Panc1 (cell line): ENCODE measurements around the gene LUC7L. TPM values are rescaled to one million over a fixed set of nuclear protein-coding genes. Genes with fewer than 3 reads are reported as not detected.

Source experiments
- ATAC-seq: fragments of 200-7000 bp; cut with Tn5 transposase; 2 replicates; pipeline ENCODE4 v1.9.1; 2020; ENCODE audit warnings: mild to moderate bottlenecking, moderate library complexity
- BruUV-seq: library from RNA; stranded (reverse); fragments of 400-500 nt; replicated peaks from 2 replicates; lab custom pipeline; 2021; lab: Mats Ljungman, UMichigan
- CTCF ChIA-PET: fragments of 300-600 bp; sonication (Branson Sonifier 250); formaldehyde crosslinking; loops from one replicate; lab custom pipeline; 2022; ENCODE audit warnings: antibody characterized with exemption; lab: Charles Lee
- POLR2A ChIA-PET: fragments of 300-600 bp; sonication (Branson Sonifier 250); formaldehyde crosslinking; loops from one replicate; lab custom pipeline; 2022; ENCODE audit warnings: antibody characterized with exemption; lab: Charles Lee
- DNase-seq: peaks from one replicate; pipeline ENCODE4 v3.0.0-alpha.2; 2010; ENCODE audit warnings: low read depth, low spot score
- H3K27ac ChIP-seq: 2 replicates; pipeline ENCODE4 v1.5.1; 2011; ENCODE audit warnings: mild to moderate bottlenecking, low read length, inconsistent platforms
- H3K27me3 ChIP-seq: fragments of 200-500 bp; sonication (Bioruptor generic); 2 replicates; pipeline ENCODE4 v1.6.0; 2014; ENCODE audit warnings: low read length, inconsistent platforms; ENCODE audit not compliant: control insufficient read depth, insufficient read depth
- H3K36me3 ChIP-seq: fragments of 200-500 bp; sonication (Bioruptor generic); 2 replicates; pipeline ENCODE4 v1.5.1; 2014; ENCODE audit warnings: inconsistent platforms, mild to moderate bottlenecking, low read length, moderate library complexity; ENCODE audit not compliant: control insufficient read depth, insufficient read depth
- H3K4me1 ChIP-seq: 2 replicates; pipeline ENCODE4 v1.5.1; 2011; ENCODE audit warnings: inconsistent platforms, mild to moderate bottlenecking, low read length, moderate library complexity; ENCODE audit not compliant: control insufficient read depth, insufficient read depth
- H3K4me3 ChIP-seq, 2 experiments: 2 replicates each; pipeline ENCODE4 v1.5.1; 2011 to 2012; ENCODE audit warnings: low read depth in 2 of 2, low read length in 2 of 2, mild to moderate bottlenecking in 2 of 2, inconsistent platforms in 1 of 2, moderate library complexity in 1 of 2
- H3K9me3 ChIP-seq: fragments of 200-500 bp; sonication (Bioruptor generic); 2 replicates; pipeline ENCODE4 v1.5.1; 2014; ENCODE audit warnings: low read depth, mild to moderate bottlenecking, inconsistent platforms, low read length, moderate library complexity; ENCODE audit not compliant: control insufficient read depth, insufficient read depth
- POLR2AphosphoS5 ChIP-seq: IDR thresholded peaks from 2 replicates; pipeline ENCODE4 v1.6.1; 2012; ENCODE audit warnings: mild to moderate bottlenecking, low read depth, low read length, moderate library complexity
- SIN3A ChIP-seq: IDR thresholded peaks from 2 replicates; pipeline ENCODE4 v1.6.1; 2012; ENCODE audit warnings: low read depth, mild to moderate bottlenecking, low read length, moderate library complexity, borderline replicate concordance; ENCODE audit not compliant: insufficient read depth
- TCF7L2 ChIP-seq: IDR thresholded peaks from 2 replicates; pipeline ENCODE4 v1.6.1; 2011; ENCODE audit warnings: mild to moderate bottlenecking, low read depth, low read length, inconsistent platforms
- in situ Hi-C: cut with HindIII; loops from 2 replicates; pipeline ENCODE4 v1.10.0; 2016; ENCODE audit warnings: low sequenced_read_pairs, low pct_unique_long_range_greater_than_20kb
- intact Hi-C: fragments of 100-400 bp; cut with micrococcal nuclease; formaldehyde crosslinking; loops from one replicate; pipeline ENCODE4 v1.10.0; 2022; ENCODE audit not compliant: unreplicated experiment
- total RNA-seq: library from RNA; stranded (reverse); gene quantifications from one replicate; pipeline ENCODE4 v1.2.1, GENCODE V29; 2021; ENCODE audit not compliant: unreplicated experiment
- TF ChIP-seq, protein P1 (sequence below): fragments of 450-650 bp; IDR thresholded peaks from 2 replicates; pipeline ENCODE4 v1.5.1; 2017; ENCODE audit warnings: mild to moderate bottlenecking
- TF ChIP-seq, protein P2 (sequence below), 2 experiments: IDR thresholded peaks; 2 replicates each; pipeline ENCODE4 v1.6.1; 2011 to 2012; ENCODE audit warnings: low read depth in 2 of 2, control low read depth in 1 of 2, low read length in 1 of 2, mild to moderate bottlenecking in 1 of 2, moderate library complexity in 1 of 2; ENCODE audit not compliant: insufficient read depth in 1 of 2

The LUC7L gene
- total RNA-seq, 1 experiment from 2014 or later, result 75.3 TPM

DNA sequence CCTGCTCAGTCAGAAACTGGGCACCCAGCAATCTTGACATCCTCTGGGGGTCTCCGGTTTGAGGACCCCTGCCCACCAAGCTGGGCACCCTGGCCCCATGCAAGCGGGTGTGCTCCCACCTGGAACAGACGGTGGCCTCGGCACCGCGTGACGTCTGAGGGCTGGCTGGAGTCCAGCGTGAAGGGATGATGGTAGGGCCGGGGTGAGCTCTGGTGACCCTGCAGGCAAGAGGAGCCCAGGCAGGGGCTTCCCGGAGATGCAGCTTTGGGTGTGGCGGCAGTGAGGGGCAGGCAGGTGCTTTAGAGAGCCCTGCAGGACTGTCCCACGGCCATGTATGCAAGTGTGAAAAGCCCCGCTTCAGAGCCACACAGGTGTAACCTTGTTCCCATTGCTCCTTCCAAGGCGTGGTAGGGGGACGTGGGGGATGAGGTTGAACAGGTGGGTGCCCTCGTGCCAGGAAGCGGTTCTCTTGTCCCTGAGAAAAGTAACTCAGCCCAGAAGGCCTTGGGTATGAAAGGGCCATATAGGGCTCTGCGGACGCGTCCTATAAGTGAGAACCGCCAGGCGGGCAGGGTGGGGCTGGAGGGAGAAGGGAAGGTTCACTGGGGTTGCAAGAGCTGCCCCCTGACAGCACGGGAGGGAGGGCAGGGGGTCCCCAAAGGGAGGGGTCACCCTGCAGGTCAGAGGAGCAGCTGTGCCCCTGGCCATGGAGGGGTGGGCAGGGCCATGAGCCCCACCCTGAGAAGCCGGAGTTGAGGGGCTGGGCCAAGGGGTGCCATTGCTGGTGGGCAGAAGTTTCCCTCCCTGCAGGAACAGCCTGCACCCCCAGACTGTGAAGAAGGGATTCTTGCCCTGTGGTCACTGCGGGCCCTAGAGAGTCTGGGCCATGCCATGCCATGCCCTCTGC, 37.3 kb upstream of the LUC7L start:
- ATAC-seq, result no peak
- BruUV-seq, result no TSS peak
- Histone ChIP-seq H3K27me3 (no peaks in the 10 kb centered on the region), H3K4me3 (no peak overlapping the region), H3K36me3 (no peaks in the 10 kb centered on the region), H3K4me1 (no peaks in the 10 kb centered on the region; the same call in 1 of the 2 replicates), H3K9me3 (no peaks in the 10 kb centered on the region), H3K27ac (no peak overlapping the region)
- ChIA-PET POLR2A (no interaction called here), CTCF (no interaction called here)
- intact Hi-C loops (no loop called here), in situ Hi-C loops (no loop called here)
- no peak for DNase-seq
- no peak for TF ChIP-seq TCF7L2
- TF ChIP-seq, protein P1, sequence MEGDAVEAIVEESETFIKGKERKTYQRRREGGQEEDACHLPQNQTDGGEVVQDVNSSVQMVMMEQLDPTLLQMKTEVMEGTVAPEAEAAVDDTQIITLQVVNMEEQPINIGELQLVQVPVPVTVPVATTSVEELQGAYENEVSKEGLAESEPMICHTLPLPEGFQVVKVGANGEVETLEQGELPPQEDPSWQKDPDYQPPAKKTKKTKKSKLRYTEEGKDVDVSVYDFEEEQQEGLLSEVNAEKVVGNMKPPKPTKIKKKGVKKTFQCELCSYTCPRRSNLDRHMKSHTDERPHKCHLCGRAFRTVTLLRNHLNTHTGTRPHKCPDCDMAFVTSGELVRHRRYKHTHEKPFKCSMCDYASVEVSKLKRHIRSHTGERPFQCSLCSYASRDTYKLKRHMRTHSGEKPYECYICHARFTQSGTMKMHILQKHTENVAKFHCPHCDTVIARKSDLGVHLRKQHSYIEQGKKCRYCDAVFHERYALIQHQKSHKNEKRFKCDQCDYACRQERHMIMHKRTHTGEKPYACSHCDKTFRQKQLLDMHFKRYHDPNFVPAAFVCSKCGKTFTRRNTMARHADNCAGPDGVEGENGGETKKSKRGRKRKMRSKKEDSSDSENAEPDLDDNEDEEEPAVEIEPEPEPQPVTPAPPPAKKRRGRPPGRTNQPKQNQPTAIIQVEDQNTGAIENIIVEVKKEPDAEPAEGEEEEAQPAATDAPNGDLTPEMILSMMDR, result no peak
- peak; percentile 12; the same call in 1 of the 2 replicates for TF ChIP-seq POLR2AphosphoS5
- TF ChIP-seq, protein P2, sequence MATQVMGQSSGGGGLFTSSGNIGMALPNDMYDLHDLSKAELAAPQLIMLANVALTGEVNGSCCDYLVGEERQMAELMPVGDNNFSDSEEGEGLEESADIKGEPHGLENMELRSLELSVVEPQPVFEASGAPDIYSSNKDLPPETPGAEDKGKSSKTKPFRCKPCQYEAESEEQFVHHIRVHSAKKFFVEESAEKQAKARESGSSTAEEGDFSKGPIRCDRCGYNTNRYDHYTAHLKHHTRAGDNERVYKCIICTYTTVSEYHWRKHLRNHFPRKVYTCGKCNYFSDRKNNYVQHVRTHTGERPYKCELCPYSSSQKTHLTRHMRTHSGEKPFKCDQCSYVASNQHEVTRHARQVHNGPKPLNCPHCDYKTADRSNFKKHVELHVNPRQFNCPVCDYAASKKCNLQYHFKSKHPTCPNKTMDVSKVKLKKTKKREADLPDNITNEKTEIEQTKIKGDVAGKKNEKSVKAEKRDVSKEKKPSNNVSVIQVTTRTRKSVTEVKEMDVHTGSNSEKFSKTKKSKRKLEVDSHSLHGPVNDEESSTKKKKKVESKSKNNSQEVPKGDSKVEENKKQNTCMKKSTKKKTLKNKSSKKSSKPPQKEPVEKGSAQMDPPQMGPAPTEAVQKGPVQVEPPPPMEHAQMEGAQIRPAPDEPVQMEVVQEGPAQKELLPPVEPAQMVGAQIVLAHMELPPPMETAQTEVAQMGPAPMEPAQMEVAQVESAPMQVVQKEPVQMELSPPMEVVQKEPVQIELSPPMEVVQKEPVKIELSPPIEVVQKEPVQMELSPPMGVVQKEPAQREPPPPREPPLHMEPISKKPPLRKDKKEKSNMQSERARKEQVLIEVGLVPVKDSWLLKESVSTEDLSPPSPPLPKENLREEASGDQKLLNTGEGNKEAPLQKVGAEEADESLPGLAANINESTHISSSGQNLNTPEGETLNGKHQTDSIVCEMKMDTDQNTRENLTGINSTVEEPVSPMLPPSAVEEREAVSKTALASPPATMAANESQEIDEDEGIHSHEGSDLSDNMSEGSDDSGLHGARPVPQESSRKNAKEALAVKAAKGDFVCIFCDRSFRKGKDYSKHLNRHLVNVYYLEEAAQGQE (IDR thresholded peaks at IDR 0.05; ENCODE audit: insufficient read depth in 1 of 2, low read depth in 2 of 2, low read length in 1 of 2), result no peak
- TF ChIP-seq SIN3A, result no peak

DNA sequence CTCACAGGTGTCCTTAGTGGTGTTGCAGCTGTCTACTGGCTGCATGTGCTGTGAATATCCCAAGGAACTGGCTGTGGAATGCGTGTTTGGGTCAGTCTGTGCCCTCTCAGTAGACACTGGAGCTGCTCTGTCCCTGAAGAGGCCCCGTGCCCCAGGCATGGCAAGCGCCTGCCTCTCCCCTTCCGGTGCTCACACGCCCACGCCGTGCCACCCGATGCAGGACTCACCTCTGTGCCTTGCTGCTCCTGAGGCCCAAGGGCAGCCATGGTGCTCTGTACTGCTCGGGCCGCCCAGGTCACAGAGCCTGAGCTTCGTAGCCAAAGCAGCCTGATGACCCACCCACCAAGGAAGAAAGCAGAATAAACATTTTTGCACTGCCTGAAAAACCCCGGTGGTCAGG, 36.5 kb upstream of the LUC7L start:
- intact Hi-C loops, result no loop called here
- in situ Hi-C loops, result no loop called here
- Histone ChIP-seq H3K4me3 (no peak overlapping the region), H3K9me3 (no peaks in the 10 kb centered on the region), H3K27ac (no peak overlapping the region), H3K36me3 (no peaks in the 10 kb centered on the region), H3K27me3 (no peaks in the 10 kb centered on the region), H3K4me1 (no peaks in the 10 kb centered on the region; the same call in 1 of the 2 replicates)
- DNase-seq (no peak), ATAC-seq (peak; percentile 5; the same call in 1 of the 2 replicates)
- ChIA-PET POLR2A (interaction anchor here (0.6 kb wide), 1 partner anchor 14 kb away, joined by 4 read pairs; no protein-coding TSS in a partner anchor), CTCF (no interaction called here)
- BruUV-seq, result no TSS peak
- TF ChIP-seq POLR2AphosphoS5, result no peak
- TF ChIP-seq, protein P2 (IDR thresholded peaks at IDR 0.05; ENCODE audit: insufficient read depth in 1 of 2, low read depth in 2 of 2, low read length in 1 of 2), result no peak
- TF ChIP-seq, protein P1, result no peak
- no peak for TF ChIP-seq TCF7L2
- no peak for TF ChIP-seq SIN3A
